ENCODE data around the gene TPGS2.

Gene TPGS2

GRCh38 chr18:36813824-36814223, 15.0 kb downstream of the TPGS2 start:
- Histone ChIP-seq H3K18ac (ENCODE audit: low read length) (no peak overlapping the region), H3K9ac (ENCODE audit: low read length) (no peak overlapping the region), H2BK12ac (ENCODE audit: low read length) (no peak overlapping the region), H3K79me1 (ENCODE audit: low read length) (no peaks in the 10 kb centered on the region), H3K36me3 (ENCODE audit: control insufficient read depth in 1 of 2, insufficient read depth in 2 of 2, low read length in 2 of 2) (peaks cover 5 to 11% of the 10 kb centered on the region in 2 experiments), H3K23ac (ENCODE audit: low read length) (no peak overlapping the region), H4K8ac (ENCODE audit: low read depth, low read length) (no peak overlapping the region), H3K4ac (ENCODE audit: low read depth, low read length) (no peak overlapping the region), H3K79me2 (ENCODE audit: control insufficient read depth, insufficient read depth, low read length, poor library complexity) (no peaks in the 10 kb centered on the region), H3K27ac (ENCODE audit: low read depth, low read length) (no peak overlapping the region), H3K4me2 (ENCODE audit: low read length) (no peak overlapping the region), H4K91ac (ENCODE audit: low read depth, low read length) (no peak overlapping the region), H3K27me3 (ENCODE audit: insufficient read depth, low read length) (no peaks in the 10 kb centered on the region), H3K9me3 (ENCODE audit: insufficient read depth, low read depth, low read length) (peaks cover 1% of the 10 kb centered on the region), H3K4me3 (ENCODE audit: low read depth, low read length) (no peak overlapping the region), H2AK5ac (ENCODE audit: low read length) (no peak overlapping the region), H2BK120ac (ENCODE audit: insufficient read depth, low read length, poor library complexity) (no peak overlapping the region), H2AFZ (ENCODE audit: insufficient read depth, low read length, poor library complexity) (no peak overlapping the region), H3K14ac (ENCODE audit: low read length) (no peak overlapping the region), H3K4me1 (ENCODE audit: control insufficient read depth in 1 of 2, insufficient read depth in 2 of 2, low read length in 2 of 2) (no peaks in the 10 kb centered on the region), H4K12ac (ENCODE audit: low read depth, low read length) (no peak overlapping the region), H2BK5ac (ENCODE audit: low read depth, low read length, poor library complexity) (no peak overlapping the region)
- DNase-seq = no peak
- WGBS (ENCODE audit: extremely low coverage, insufficient coverage, insufficient read length) = no CpG with 5 or more reads among the region's 3 CpGs

- Histone ChIP-seq H4K8ac (ENCODE audit: low read depth, low read length) (no peak overlapping the region), H3K36me3 (ENCODE audit: control insufficient read depth in 1 of 2, insufficient read depth in 2 of 2, low read length in 2 of 2) (peaks cover 5 to 11% of the 10 kb centered on the region in 2 experiments), H3K79me1 (ENCODE audit: low read length) (no peaks in the 10 kb centered on the region), H3K9me3 (ENCODE audit: insufficient read depth, low read depth, low read length) (peaks cover 1% of the 10 kb centered on the region), H3K4me1 (ENCODE audit: control insufficient read depth in 1 of 2, insufficient read depth in 2 of 2, low read length in 2 of 2) (no peaks in the 10 kb centered on the region), H4K91ac (ENCODE audit: low read depth, low read length) (no peak overlapping the region), H4K12ac (ENCODE audit: low read depth, low read length) (no peak overlapping the region), H3K4ac (ENCODE audit: low read depth, low read length) (no peak overlapping the region), H3K9ac (ENCODE audit: low read length) (no peak overlapping the region), H3K27ac (ENCODE audit: low read depth, low read length) (no peak overlapping the region), H3K4me3 (ENCODE audit: low read depth, low read length) (no peak overlapping the region), H3K4me2 (ENCODE audit: low read length) (no peak overlapping the region), H2AFZ (ENCODE audit: insufficient read depth, low read length, poor library complexity) (no peak overlapping the region), H3K27me3 (ENCODE audit: insufficient read depth, low read length) (no peaks in the 10 kb centered on the region), H3K79me2 (ENCODE audit: control insufficient read depth, insufficient read depth, low read length, poor library complexity) (no peaks in the 10 kb centered on the region), H2AK5ac (ENCODE audit: low read length) (no peak overlapping the region), H3K23ac (ENCODE audit: low read length) (no peak overlapping the region), H2BK5ac (ENCODE audit: low read depth, low read length, poor library complexity) (no peak overlapping the region), H2BK120ac (ENCODE audit: insufficient read depth, low read length, poor library complexity) (no peak overlapping the region), H2BK12ac (ENCODE audit: low read length) (no peak overlapping the region), H3K14ac (ENCODE audit: low read length) (no peak overlapping the region), H3K18ac (ENCODE audit: low read length) (no peak overlapping the region)
- 100% methylated on average over 2 of the region's 4 CpGs for WGBS (ENCODE audit: extremely low coverage, insufficient coverage, insufficient read length)
- peak in 1 of 2 donors; percentile 52 for DNase-seq
These were observed 15.6 kb downstream of the TPGS2 start for GRCh38 chr18:36813101-36813775.

GRCh38 chr18:36812678-36813077, 16.1 kb downstream of the TPGS2 start:
- no peak overlapping the region for H2BK5ac ChIP-seq (ENCODE audit: low read depth, low read length, poor library complexity)
- no peak overlapping the region for H2AFZ ChIP-seq (ENCODE audit: insufficient read depth, low read length, poor library complexity)
- H4K12ac ChIP-seq (ENCODE audit: low read depth, low read length) = no peak overlapping the region
- no peak overlapping the region for H2BK12ac ChIP-seq (ENCODE audit: low read length)
- H3K4me1 ChIP-seq (ENCODE audit: control insufficient read depth in 1 of 2, insufficient read depth in 2 of 2, low read length in 2 of 2) = no peaks in the 10 kb centered on the region
- H3K18ac ChIP-seq (ENCODE audit: low read length) = no peak overlapping the region
- H3K4ac ChIP-seq (ENCODE audit: low read depth, low read length) = no peak overlapping the region
- no peak overlapping the region for H3K14ac ChIP-seq (ENCODE audit: low read length)
- H4K91ac ChIP-seq (ENCODE audit: low read depth, low read length) = no peak overlapping the region
- DNase-seq = peak; percentile 46 to 80
- no peak overlapping the region for H3K4me3 ChIP-seq (ENCODE audit: low read depth, low read length)
- H3K9ac ChIP-seq (ENCODE audit: low read length) = no peak overlapping the region
- H3K79me1 ChIP-seq (ENCODE audit: low read length) = no peaks in the 10 kb centered on the region
- no peak overlapping the region for H4K8ac ChIP-seq (ENCODE audit: low read depth, low read length)
- H3K36me3 ChIP-seq (ENCODE audit: control insufficient read depth in 1 of 2, insufficient read depth in 2 of 2, low read length in 2 of 2) = peaks cover 5 to 15% of the 10 kb centered on the region in 2 experiments
- no CpG with 5 or more reads among the region's 3 CpGs for WGBS (ENCODE audit: extremely low coverage, insufficient coverage, insufficient read length)
- H3K27me3 ChIP-seq (ENCODE audit: insufficient read depth, low read length) = no peaks in the 10 kb centered on the region
- H3K9me3 ChIP-seq (ENCODE audit: insufficient read depth, low read depth, low read length) = peaks cover 1% of the 10 kb centered on the region
- H3K27ac ChIP-seq (ENCODE audit: low read depth, low read length) = no peak overlapping the region
- H3K4me2 ChIP-seq (ENCODE audit: low read length) = no peak overlapping the region
- no peak overlapping the region for H2BK120ac ChIP-seq (ENCODE audit: insufficient read depth, low read length, poor library complexity)
- no peaks in the 10 kb centered on the region for H3K79me2 ChIP-seq (ENCODE audit: control insufficient read depth, insufficient read depth, low read length, poor library complexity)
- no peak overlapping the region for H2AK5ac ChIP-seq (ENCODE audit: low read length)
- no peak overlapping the region for H3K23ac ChIP-seq (ENCODE audit: low read length)

GRCh38 chr18:36811955-36812354, 16.8 kb downstream of the TPGS2 start:
- H3K9me3 ChIP-seq (ENCODE audit: insufficient read depth, low read depth, low read length) = peaks cover 1% of the 10 kb centered on the region
- H4K8ac ChIP-seq (ENCODE audit: low read depth, low read length) = no peak overlapping the region
- H3K79me2 ChIP-seq (ENCODE audit: control insufficient read depth, insufficient read depth, low read length, poor library complexity) = no peaks in the 10 kb centered on the region
- H3K4ac ChIP-seq (ENCODE audit: low read depth, low read length) = no peak overlapping the region
- no peak overlapping the region for H3K23ac ChIP-seq (ENCODE audit: low read length)
- H2BK120ac ChIP-seq (ENCODE audit: insufficient read depth, low read length, poor library complexity) = no peak overlapping the region
- H2AK5ac ChIP-seq (ENCODE audit: low read length) = no peak overlapping the region
- no peak overlapping the region for H4K91ac ChIP-seq (ENCODE audit: low read depth, low read length)
- no peak overlapping the region for H4K12ac ChIP-seq (ENCODE audit: low read depth, low read length)
- H3K27me3 ChIP-seq (ENCODE audit: insufficient read depth, low read length) = no peaks in the 10 kb centered on the region
- H3K4me3 ChIP-seq (ENCODE audit: low read depth, low read length) = no peak overlapping the region
- H3K4me1 ChIP-seq (ENCODE audit: control insufficient read depth in 1 of 2, insufficient read depth in 2 of 2, low read length in 2 of 2) = no peaks in the 10 kb centered on the region
- no peak overlapping the region for H3K4me2 ChIP-seq (ENCODE audit: low read length)
- no peak overlapping the region for H3K14ac ChIP-seq (ENCODE audit: low read length)
- H3K27ac ChIP-seq (ENCODE audit: low read depth, low read length) = no peak overlapping the region
- no peak overlapping the region for H2AFZ ChIP-seq (ENCODE audit: insufficient read depth, low read length, poor library complexity)
- H3K18ac ChIP-seq (ENCODE audit: low read length) = no peak overlapping the region
- H3K36me3 ChIP-seq (ENCODE audit: control insufficient read depth in 1 of 2, insufficient read depth in 2 of 2, low read length in 2 of 2) = peaks cover 2 to 18% of the 10 kb centered on the region in 2 experiments
- H3K9ac ChIP-seq (ENCODE audit: low read length) = no peak overlapping the region
- H3K79me1 ChIP-seq (ENCODE audit: low read length) = no peaks in the 10 kb centered on the region
- DNase-seq = peak in 1 of 2 donors; percentile 86
- H2BK12ac ChIP-seq (ENCODE audit: low read length) = no peak overlapping the region
- no peak overlapping the region for H2BK5ac ChIP-seq (ENCODE audit: low read depth, low read length, poor library complexity)
